ENCODE data around the gene INTS12.
"Not testable (repeated sequence)": the region's sequence is repeated elsewhere in the genome, so short reads cannot be mapped to it uniquely, and the experiment has no call there.

Gene INTS12

DNA sequence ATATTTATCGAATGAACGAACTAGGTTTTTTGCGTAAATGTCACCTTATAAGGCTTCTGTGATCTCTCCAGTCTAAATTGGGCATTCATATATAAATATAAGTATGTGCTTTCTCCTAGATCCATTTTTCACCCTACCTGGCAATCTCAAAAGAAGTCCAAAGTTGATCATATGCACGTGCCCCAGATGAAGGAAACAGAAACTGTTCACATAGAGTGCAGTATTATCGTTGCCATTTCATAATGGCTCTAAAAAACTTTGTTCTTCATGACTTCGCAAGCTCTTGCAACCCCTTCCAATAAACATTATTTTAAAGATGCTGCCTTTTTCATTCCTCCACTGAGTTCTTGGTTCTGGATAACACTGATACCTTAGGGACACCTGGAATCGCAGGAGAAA, 708 bp downstream of the INTS12 start:
- peak overlapping the region; percentile 82 to 95 for H3K4me3 ChIP-seq (ENCODE audit: low read depth in 1 of 2, low read length in 1 of 2)
- no peaks in the 10 kb centered on the region for H3K36me3 ChIP-seq
- no peaks in the 10 kb centered on the region for H3K9me3 ChIP-seq
- peak overlapping the region; percentile 85 for H3K27ac ChIP-seq
- H3K27me3 ChIP-seq, result no peaks in the 10 kb centered on the region
- H3K4me1 ChIP-seq (ENCODE audit: control insufficient read depth in 1 of 2, insufficient read depth in 1 of 2, low read depth in 1 of 2, low read length in 1 of 2), result peaks cover 18 to 20% of the 10 kb centered on the region in 2 experiments
- TF ChIP-seq, protein P1, sequence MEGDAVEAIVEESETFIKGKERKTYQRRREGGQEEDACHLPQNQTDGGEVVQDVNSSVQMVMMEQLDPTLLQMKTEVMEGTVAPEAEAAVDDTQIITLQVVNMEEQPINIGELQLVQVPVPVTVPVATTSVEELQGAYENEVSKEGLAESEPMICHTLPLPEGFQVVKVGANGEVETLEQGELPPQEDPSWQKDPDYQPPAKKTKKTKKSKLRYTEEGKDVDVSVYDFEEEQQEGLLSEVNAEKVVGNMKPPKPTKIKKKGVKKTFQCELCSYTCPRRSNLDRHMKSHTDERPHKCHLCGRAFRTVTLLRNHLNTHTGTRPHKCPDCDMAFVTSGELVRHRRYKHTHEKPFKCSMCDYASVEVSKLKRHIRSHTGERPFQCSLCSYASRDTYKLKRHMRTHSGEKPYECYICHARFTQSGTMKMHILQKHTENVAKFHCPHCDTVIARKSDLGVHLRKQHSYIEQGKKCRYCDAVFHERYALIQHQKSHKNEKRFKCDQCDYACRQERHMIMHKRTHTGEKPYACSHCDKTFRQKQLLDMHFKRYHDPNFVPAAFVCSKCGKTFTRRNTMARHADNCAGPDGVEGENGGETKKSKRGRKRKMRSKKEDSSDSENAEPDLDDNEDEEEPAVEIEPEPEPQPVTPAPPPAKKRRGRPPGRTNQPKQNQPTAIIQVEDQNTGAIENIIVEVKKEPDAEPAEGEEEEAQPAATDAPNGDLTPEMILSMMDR (IDR thresholded peaks at IDR 0.05), result no peak

GRCh38 chr4:105698607-105699006, 9.9 kb downstream of the INTS12 start:
- H3K36me3 ChIP-seq, result peaks cover 59% of the 10 kb centered on the region
- H3K4me3 ChIP-seq (ENCODE audit: low read depth in 1 of 2, low read length in 1 of 2), result no peak overlapping the region

GRCh38 chr4:105695832-105696231, 12.7 kb downstream of the INTS12 start:
- H3K4me1 ChIP-seq (ENCODE audit: control insufficient read depth in 1 of 2, insufficient read depth in 1 of 2, low read depth in 1 of 2, low read length in 1 of 2); H3K27me3 ChIP-seq; H3K9me3 ChIP-seq; H3K4me3 ChIP-seq (ENCODE audit: low read depth in 1 of 2, low read length in 1 of 2); H3K27ac ChIP-seq: not testable (repeated sequence)
- H3K36me3 ChIP-seq, result peaks cover 81% of the 10 kb centered on the region

More at GRCh38 chr4:105698607-105699006, 9.9 kb downstream of the INTS12 start:
- no peaks in the 10 kb centered on the region for H3K4me1 ChIP-seq (ENCODE audit: control insufficient read depth in 1 of 2, insufficient read depth in 1 of 2, low read depth in 1 of 2, low read length in 1 of 2)
- no peaks in the 10 kb centered on the region for H3K27me3 ChIP-seq
- TF ChIP-seq, protein P1 (IDR thresholded peaks at IDR 0.05), result no peak
- H3K27ac ChIP-seq, result no peak overlapping the region
- H3K9me3 ChIP-seq, result no peaks in the 10 kb centered on the region

DNA sequence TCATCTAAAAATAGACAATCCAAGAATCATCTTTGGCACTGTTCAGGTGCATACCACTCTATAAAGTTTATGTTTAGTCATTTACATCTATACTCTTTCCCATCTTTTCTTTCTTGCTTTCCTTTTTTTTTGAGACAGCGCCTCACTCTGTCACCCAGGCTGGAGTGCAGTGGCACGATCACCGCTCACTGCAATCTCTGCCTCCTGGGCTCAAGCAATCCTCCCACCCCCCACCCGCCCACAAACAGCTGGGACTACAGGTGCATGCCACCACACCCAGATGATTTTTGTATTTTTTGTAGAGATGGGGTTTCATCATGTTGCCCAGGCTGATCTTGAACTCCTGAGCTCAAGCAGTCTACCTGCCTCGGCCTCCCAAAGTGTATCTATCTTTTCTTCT, 13.7 kb downstream of the INTS12 start:
- not testable (repeated sequence) for H3K4me3 ChIP-seq (ENCODE audit: low read depth in 1 of 2, low read length in 1 of 2); H3K27ac ChIP-seq; H3K9me3 ChIP-seq; H3K27me3 ChIP-seq; H3K4me1 ChIP-seq (ENCODE audit: control insufficient read depth in 1 of 2, insufficient read depth in 1 of 2, low read depth in 1 of 2, low read length in 1 of 2)
- H3K36me3 ChIP-seq, result peaks cover 85% of the 10 kb centered on the region

- no peaks in the 10 kb centered on the region for H3K27me3 ChIP-seq
- no peak overlapping the region for H3K4me3 ChIP-seq (ENCODE audit: low read depth in 1 of 2, low read length in 1 of 2)
- no peak overlapping the region for H3K27ac ChIP-seq
- TF ChIP-seq, protein P1 (IDR thresholded peaks at IDR 0.05), result no peak
- H3K4me1 ChIP-seq (ENCODE audit: control insufficient read depth in 1 of 2, insufficient read depth in 1 of 2, low read depth in 1 of 2, low read length in 1 of 2), result no peaks in the 10 kb centered on the region
- no peaks in the 10 kb centered on the region for H3K9me3 ChIP-seq
- peaks cover 84% of the 10 kb centered on the region for H3K36me3 ChIP-seq
These were observed 21.9 kb downstream of the INTS12 start for GRCh38 chr4:105686571-105686970.

DNA sequence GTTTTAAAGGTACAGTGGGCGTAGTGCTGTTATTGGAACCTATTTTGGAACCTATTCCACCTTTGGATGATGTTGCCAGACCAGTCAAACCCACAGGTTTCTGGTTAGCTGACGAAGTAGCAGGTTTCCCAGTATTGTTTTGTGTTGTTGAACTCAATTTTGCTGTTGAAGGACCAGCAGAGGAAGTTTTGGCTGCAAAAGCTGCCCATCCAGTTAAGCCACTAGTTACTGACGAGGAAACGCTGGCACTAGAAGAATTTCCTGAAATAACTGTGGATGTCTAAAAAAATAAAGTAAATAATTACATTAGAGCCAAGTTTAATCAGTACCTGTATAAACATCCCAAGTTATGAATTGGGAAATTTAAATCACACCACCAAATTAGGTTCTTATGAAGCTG, 25.5 kb downstream of the INTS12 start:
- H3K4me3 ChIP-seq (ENCODE audit: low read depth in 1 of 2, low read length in 1 of 2), result no peak overlapping the region
- H3K27ac ChIP-seq, result no peak overlapping the region
- H3K9me3 ChIP-seq, result no peaks in the 10 kb centered on the region
- H3K4me1 ChIP-seq (ENCODE audit: control insufficient read depth in 1 of 2, insufficient read depth in 1 of 2, low read depth in 1 of 2, low read length in 1 of 2), result no peaks in the 10 kb centered on the region
- TF ChIP-seq, protein P1 (IDR thresholded peaks at IDR 0.05), result no peak
- H3K27me3 ChIP-seq, result no peaks in the 10 kb centered on the region
- H3K36me3 ChIP-seq, result peaks cover 61% of the 10 kb centered on the region

DNA sequence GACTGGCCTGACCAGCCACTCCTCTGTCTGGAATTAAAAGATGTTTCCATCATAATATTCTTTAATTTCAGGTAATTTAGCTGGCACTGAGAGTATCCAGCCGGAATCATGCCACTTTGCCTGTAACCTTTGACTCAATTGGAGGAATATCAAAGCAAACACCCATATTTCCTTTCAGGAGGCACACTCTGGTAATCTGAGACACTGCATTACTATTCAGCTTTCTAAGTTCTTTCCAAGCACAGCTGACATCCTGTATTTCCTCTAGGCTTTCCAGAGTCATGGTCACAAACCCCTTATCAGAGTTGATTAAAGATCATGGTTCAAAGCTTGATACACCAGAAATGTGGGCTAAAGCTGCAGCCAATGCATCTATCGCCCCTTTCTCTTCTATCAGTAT, 29.3 kb downstream of the INTS12 start:
- Histone ChIP-seq H3K9me3 (no peaks in the 10 kb centered on the region), H3K36me3 (peaks cover 27% of the 10 kb centered on the region), H3K4me3 (ENCODE audit: low read depth in 1 of 2, low read length in 1 of 2) (no peak overlapping the region), H3K4me1 (ENCODE audit: control insufficient read depth in 1 of 2, insufficient read depth in 1 of 2, low read depth in 1 of 2, low read length in 1 of 2) (no peaks in the 10 kb centered on the region), H3K27ac (no peak overlapping the region), H3K27me3 (no peaks in the 10 kb centered on the region)
- TF ChIP-seq, protein P1 (IDR thresholded peaks at IDR 0.05), result no peak

Data from neutrophil (primary cell).